Activated naive CD8-positive, alpha-beta T cell treated with anti-CD3 and anti-CD28 coated beads for 36 hours (primary cell): ENCODE results near the gene VSTM2L. TPM values are rescaled to one million over a fixed set of nuclear protein-coding genes. Genes with fewer than 3 reads are reported as not detected.

ENCODE experiments used
- DNase-seq: peaks from one replicate; pipeline ENCODE4 v3.0.0; 2021
- H3K27ac Mint-ChIP-seq: one replicate; pipeline ENCODE4 v1.8.0; 2022; ENCODE audit warnings: mild to moderate bottlenecking, moderate library complexity, mixed read lengths
- H3K27me3 Mint-ChIP-seq: one replicate; pipeline ENCODE4 v1.8.0; 2022; ENCODE audit warnings: mild to moderate bottlenecking, mixed read lengths
- H3K36me3 Mint-ChIP-seq: one replicate; pipeline ENCODE4 v1.8.0; 2021; ENCODE audit warnings: mild to moderate bottlenecking, mixed read lengths
- H3K4me1 Mint-ChIP-seq: one replicate; pipeline ENCODE4 v1.8.0; 2021; ENCODE audit warnings: mixed read lengths
- H3K4me3 Mint-ChIP-seq: one replicate; pipeline ENCODE4 v1.8.0; 2022; ENCODE audit warnings: mild to moderate bottlenecking, moderate library complexity, mixed read lengths
- H3K9me3 Mint-ChIP-seq: one replicate; pipeline ENCODE4 v1.8.0; 2022; ENCODE audit warnings: mixed read lengths
- total RNA-seq, 2 experiments: library from RNA; stranded (reverse); gene quantifications; one replicate each; pipeline ENCODE4 v1.2.3, GENCODE V29; 2021

The VSTM2L gene
- total RNA-seq, 2 experiments from 2014 or later = not detected

DNA sequence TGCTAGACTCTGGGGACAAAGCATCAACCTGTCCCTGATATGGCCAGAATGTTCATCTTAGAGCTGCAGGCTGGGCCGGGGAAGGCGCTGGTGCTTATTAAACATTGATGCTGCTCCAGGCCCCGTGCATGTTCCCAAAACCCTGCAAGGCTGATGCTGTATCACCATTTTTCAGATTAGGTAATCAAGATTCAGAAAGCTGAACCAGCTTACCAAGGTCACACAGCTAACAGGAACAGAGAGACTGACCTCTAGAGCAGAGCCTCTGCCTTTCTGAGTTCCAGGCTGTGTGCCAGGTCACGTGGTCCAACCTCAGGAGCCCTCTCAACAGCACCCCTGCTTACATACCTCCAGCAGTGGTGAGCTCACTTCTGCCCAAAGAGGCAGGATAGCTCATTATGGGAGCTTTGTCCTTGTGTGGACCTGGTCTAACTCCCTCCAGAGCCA, 16.1 kb upstream of the VSTM2L start:
- H3K36me3 Mint-ChIP-seq = no peaks in the 10 kb centered on the region
- no peaks in the 10 kb centered on the region for H3K9me3 Mint-ChIP-seq

GRCh38 chr20:37888641-37889040, 14.3 kb upstream of the VSTM2L start:
- no peak overlapping the region for H3K4me3 Mint-ChIP-seq
- H3K27ac Mint-ChIP-seq = no peak overlapping the region
- no peaks in the 10 kb centered on the region for H3K4me1 Mint-ChIP-seq
- no peaks in the 10 kb centered on the region for H3K27me3 Mint-ChIP-seq
- no peak for DNase-seq
- no peaks in the 10 kb centered on the region for H3K9me3 Mint-ChIP-seq
- H3K36me3 Mint-ChIP-seq = no peaks in the 10 kb centered on the region

More for the DNA sequence above, 16.1 kb upstream of the VSTM2L start:
- H3K4me3 Mint-ChIP-seq = no peak overlapping the region
- no peak overlapping the region for H3K27ac Mint-ChIP-seq
- H3K27me3 Mint-ChIP-seq = no peaks in the 10 kb centered on the region
- DNase-seq = no peak
- no peaks in the 10 kb centered on the region for H3K4me1 Mint-ChIP-seq

GRCh38 chr20:37890108-37890507, 12.8 kb upstream of the VSTM2L start:
- H3K36me3 Mint-ChIP-seq = no peaks in the 10 kb centered on the region

DNA sequence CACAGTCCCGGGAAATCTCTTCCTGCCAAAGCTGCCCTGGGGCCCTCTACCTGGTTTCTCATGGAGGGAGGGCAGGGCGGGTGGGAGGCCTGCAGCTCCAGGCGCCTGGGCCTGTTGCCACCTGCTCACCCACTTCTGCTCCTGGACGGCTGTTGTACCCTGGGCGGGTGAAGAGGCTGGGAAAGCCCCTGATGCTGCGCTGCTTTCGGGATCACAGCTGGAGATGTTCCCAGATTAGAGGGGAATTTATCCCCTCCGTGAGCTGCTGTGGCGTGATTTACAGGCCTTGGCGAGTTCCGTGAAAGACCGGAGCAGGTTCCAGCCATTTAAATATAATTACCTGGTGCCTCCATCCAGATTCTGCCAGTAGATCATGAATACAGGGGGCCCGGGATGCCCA, 12.3 kb upstream of the VSTM2L start:
- no peaks in the 10 kb centered on the region for H3K27me3 Mint-ChIP-seq
- no peak for DNase-seq
- H3K27ac Mint-ChIP-seq = no peak overlapping the region
- no peak overlapping the region for H3K4me3 Mint-ChIP-seq
- H3K9me3 Mint-ChIP-seq = no peaks in the 10 kb centered on the region
- H3K4me1 Mint-ChIP-seq = no peaks in the 10 kb centered on the region
- H3K36me3 Mint-ChIP-seq = no peaks in the 10 kb centered on the region

More at GRCh38 chr20:37890108-37890507, 12.8 kb upstream of the VSTM2L start:
- no peaks in the 10 kb centered on the region for H3K9me3 Mint-ChIP-seq
- no peak overlapping the region for H3K4me3 Mint-ChIP-seq
- no peaks in the 10 kb centered on the region for H3K4me1 Mint-ChIP-seq
- DNase-seq = no peak
- no peaks in the 10 kb centered on the region for H3K27me3 Mint-ChIP-seq
- H3K27ac Mint-ChIP-seq = no peak overlapping the region

GRCh38 chr20:37892001-37892400, 10.9 kb upstream of the VSTM2L start:
- Mint-ChIP-seq H3K4me1 (no peaks in the 10 kb centered on the region), H3K36me3 (no peaks in the 10 kb centered on the region), H3K9me3 (no peaks in the 10 kb centered on the region), H3K27me3 (no peaks in the 10 kb centered on the region), H3K27ac (no peak overlapping the region), H3K4me3 (no peak overlapping the region)
- DNase-seq = no peak

GRCh38 chr20:37893566-37894241, 9.2 kb upstream of the VSTM2L start:
- H3K36me3 Mint-ChIP-seq = no peaks in the 10 kb centered on the region
- H3K4me3 Mint-ChIP-seq = no peak overlapping the region
- no peak overlapping the region for H3K27ac Mint-ChIP-seq

GRCh38 chr20:37894454-37894853, 8.5 kb upstream of the VSTM2L start:
- DNase-seq = no peak
- Mint-ChIP-seq H3K9me3 (no peaks in the 10 kb centered on the region), H3K4me3 (no peak overlapping the region), H3K36me3 (no peaks in the 10 kb centered on the region), H3K27ac (no peak overlapping the region), H3K4me1 (no peaks in the 10 kb centered on the region), H3K27me3 (peaks cover 7% of the 10 kb centered on the region)

More at GRCh38 chr20:37893566-37894241, 9.2 kb upstream of the VSTM2L start:
- H3K9me3 Mint-ChIP-seq = no peaks in the 10 kb centered on the region
- no peaks in the 10 kb centered on the region for H3K4me1 Mint-ChIP-seq
- no peaks in the 10 kb centered on the region for H3K27me3 Mint-ChIP-seq
- no peak for DNase-seq

- H3K36me3 Mint-ChIP-seq = no peaks in the 10 kb centered on the region
- H3K4me1 Mint-ChIP-seq = no peaks in the 10 kb centered on the region
- H3K27ac Mint-ChIP-seq = no peak overlapping the region
- no peaks in the 10 kb centered on the region for H3K9me3 Mint-ChIP-seq
- no peak overlapping the region for H3K4me3 Mint-ChIP-seq
- H3K27me3 Mint-ChIP-seq = peaks cover 14% of the 10 kb centered on the region
- DNase-seq = no peak
Measured at GRCh38 chr20:37895166-37895565, 7.8 kb upstream of the VSTM2L start.

- H3K36me3 Mint-ChIP-seq = no peaks in the 10 kb centered on the region
- H3K4me3 Mint-ChIP-seq = no peak overlapping the region
- DNase-seq = no peak
- no peaks in the 10 kb centered on the region for H3K9me3 Mint-ChIP-seq
- no peak overlapping the region for H3K27ac Mint-ChIP-seq
- peaks cover under 1% of the 10 kb centered on the region for H3K4me1 Mint-ChIP-seq
- H3K27me3 Mint-ChIP-seq = peaks cover 32% of the 10 kb centered on the region
Measured at GRCh38 chr20:37896932-37897548, 5.9 kb upstream of the VSTM2L start.

DNA sequence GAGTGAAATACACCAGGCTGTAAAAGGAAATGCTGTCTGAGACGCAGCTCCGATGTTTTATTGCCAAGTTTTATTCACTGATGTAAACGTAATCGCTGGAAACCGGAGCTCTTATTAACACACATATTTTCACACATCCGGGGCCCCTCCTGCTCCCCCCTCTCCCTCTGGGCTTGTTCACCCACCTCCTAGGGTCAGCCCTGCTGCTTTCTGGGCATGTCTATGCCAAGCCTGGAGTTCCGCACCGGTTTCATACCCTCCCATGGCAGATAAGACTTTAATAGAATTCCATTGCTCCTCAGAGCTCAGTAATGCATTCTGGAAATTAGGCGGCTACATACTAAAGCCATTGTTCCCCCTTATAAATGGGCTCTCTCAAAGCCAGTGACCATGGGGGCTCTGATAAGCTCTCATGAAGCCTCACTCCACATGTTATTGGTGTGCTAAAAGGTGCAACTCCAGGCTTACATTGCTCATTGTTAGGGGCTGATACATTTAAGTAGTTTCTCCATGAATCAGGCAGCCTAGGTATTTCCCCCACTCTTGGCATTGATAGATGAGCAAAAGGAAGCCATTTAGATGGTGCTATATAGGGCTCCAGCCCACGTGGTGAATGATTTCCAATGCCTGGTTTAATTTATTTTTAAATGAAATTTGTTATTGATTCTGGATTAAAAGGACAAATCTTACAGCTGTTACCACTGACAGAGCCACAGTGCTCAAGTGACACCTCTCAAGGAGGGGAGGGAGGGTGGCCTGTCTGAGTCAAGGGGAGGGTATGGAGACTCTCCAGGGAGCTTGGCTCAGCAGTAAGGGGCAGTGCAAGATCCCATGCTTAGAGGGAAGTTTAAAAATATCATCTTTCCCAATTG, 4.5 kb upstream of the VSTM2L start:
- no peak for DNase-seq
- Mint-ChIP-seq H3K27me3 (peaks cover 41% of the 10 kb centered on the region), H3K4me3 (no peak overlapping the region), H3K36me3 (no peaks in the 10 kb centered on the region), H3K9me3 (no peaks in the 10 kb centered on the region), H3K27ac (no peak overlapping the region), H3K4me1 (peaks cover 4% of the 10 kb centered on the region)

DNA sequence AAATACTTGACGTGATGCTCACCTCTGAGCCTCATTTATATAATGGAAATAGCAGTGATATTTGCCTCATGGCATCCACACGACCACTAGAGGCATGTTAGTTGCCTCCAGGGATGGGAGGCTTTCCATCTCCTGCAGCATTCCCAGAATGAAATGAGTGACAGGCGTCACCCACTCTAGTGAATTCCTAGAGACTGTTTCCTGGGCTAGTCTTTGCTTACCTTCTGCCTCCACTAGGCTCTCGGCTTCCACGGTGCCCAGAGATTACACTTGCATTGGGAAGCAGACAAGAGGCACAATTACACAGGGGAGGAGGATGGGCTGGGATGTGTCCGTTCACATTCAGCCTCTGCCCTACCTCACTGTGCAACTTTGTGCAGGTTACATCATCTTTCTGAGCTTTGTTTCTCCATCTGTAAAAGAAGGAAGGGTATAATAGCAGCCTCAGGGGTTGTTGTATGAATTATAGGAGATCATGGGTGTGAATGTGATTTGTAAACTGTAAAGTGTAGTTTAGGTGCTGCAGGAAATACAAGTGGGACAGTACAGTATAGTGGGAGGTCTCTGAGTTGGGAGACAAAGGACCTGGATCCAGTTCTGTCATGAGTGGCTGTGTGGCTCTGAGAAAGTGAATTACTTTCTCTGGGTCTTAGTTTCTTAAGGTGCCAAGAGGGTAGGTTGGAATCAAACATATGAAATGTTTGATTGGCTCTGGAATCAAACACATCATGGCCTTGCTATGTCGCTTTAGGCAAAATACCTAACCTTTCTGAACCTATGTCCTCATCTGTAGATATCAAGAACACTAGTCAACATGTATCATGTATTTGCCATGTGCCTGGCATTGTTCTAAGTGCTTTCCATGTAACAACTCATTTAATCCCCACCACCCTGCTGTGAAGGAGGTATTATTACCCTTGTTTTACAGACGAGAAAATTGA, 3.6 kb upstream of the VSTM2L start:
- DNase-seq = no peak
- H3K36me3 Mint-ChIP-seq = no peaks in the 10 kb centered on the region
- no peak overlapping the region for H3K4me3 Mint-ChIP-seq
- H3K27ac Mint-ChIP-seq = no peak overlapping the region
- no peaks in the 10 kb centered on the region for H3K9me3 Mint-ChIP-seq
- peaks cover 8% of the 10 kb centered on the region for H3K4me1 Mint-ChIP-seq
- peaks cover 50% of the 10 kb centered on the region for H3K27me3 Mint-ChIP-seq

- Mint-ChIP-seq H3K27me3 (peaks cover 66% of the 10 kb centered on the region), H3K27ac (no peak overlapping the region), H3K9me3 (no peaks in the 10 kb centered on the region), H3K4me1 (peaks cover 8% of the 10 kb centered on the region), H3K4me3 (no peak overlapping the region), H3K36me3 (no peaks in the 10 kb centered on the region)
- DNase-seq = no peak
Measured at GRCh38 chr20:37901240-37901639, 1.7 kb upstream of the VSTM2L start.

DNA sequence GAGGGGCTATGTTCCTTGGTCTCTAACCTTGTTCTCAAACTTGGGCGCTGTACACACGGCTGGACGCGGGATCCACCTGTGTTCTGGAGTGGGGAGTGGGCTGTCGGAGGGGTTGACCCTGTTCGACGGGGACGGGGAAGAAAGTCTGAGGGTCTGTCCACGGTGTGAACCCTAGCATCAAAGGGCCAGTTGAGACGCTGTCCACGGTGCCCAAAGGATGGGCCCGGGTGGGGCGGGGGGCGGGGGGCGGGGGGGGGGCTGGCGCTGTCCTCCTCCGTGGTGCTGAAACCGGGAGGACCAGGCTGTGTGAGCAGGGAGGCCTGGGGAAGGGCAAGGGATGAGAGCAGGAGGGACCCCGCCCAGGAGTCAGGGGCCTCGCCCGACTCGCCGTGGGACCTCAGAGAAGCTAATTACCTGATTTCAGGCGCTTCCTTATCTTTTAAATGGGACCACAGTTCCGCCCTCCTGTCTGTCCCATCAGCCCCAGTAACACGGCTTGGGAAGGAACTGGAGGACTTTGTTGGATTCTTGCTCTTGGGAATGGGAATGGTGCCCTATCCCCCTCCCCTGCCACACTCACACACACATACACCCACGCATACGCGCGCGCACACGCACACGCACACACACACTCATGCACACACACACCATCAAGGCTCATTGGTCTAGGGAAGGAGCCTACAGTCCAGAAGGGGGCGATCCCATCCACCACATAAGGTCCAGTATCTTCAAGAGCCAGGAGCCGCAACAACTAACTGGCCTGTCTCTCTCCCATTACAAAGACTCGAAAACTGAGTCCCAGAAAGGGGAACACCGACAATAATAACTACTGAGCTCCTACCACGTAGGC, 1.0 kb upstream of the VSTM2L start:
- Mint-ChIP-seq H3K27ac (no peak overlapping the region), H3K9me3 (no peaks in the 10 kb centered on the region), H3K27me3 (peaks cover 72% of the 10 kb centered on the region), H3K36me3 (no peaks in the 10 kb centered on the region), H3K4me1 (peaks cover 8% of the 10 kb centered on the region), H3K4me3 (no peak overlapping the region)
- DNase-seq = no peak
